Measurements from ENCODE around the gene SCTR.

- TF ChIP-seq CTCF (IDR thresholded peaks at IDR 0.05; ENCODE audit: insufficient read depth, low read length) = no peak
- no peak for TF ChIP-seq POLR2AphosphoS5 (IDR thresholded peaks at IDR 0.05; ENCODE audit: low read depth)
- TF ChIP-seq REST (IDR thresholded peaks at IDR 0.05; ENCODE audit: insufficient replicate concordance, low read depth) = no peak
- TF ChIP-seq GABPA (IDR thresholded peaks at IDR 0.05; ENCODE audit: low read depth) = no peak
- no peak for TF ChIP-seq SPI1 (IDR thresholded peaks at IDR 0.05; ENCODE audit: borderline replicate concordance, low read depth)
These were observed 38.0 kb downstream of the SCTR start for GRCh38 chr2:119486196-119486827.
